RWPE2 (cell line): ENCODE results near the gene EDAR.

Experiments used
- ATAC-seq: fragments of 200-7000 bp; cut with Tn5 transposase; 3 replicates; pipeline ENCODE4 v1.9.1; 2021; ENCODE audit warnings: low read depth
- DNase-seq: peaks from one replicate; pipeline ENCODE4 v3.0.0-alpha.2; 2020; ENCODE audit warnings: low spot score
- H3K27ac ChIP-seq: fragments of 450-650 bp; 2 replicates; pipeline ENCODE4 v1.5.1; 2017; ENCODE audit warnings: mild to moderate bottlenecking; ENCODE audit not compliant: poor library complexity, severe bottlenecking
- H3K27me3 ChIP-seq: fragments of 250-450 bp; sonication (Bioruptor Pico); 2 replicates; pipeline ENCODE4 v1.5.1; 2021; ENCODE audit warnings: mild to moderate bottlenecking, moderate library complexity; ENCODE audit not compliant: insufficient read depth, poor library complexity, severe bottlenecking
- H3K36me3 ChIP-seq: fragments of 250-450 bp; sonication (Bioruptor Pico); 2 replicates; pipeline ENCODE4 v1.5.1; 2020; ENCODE audit warnings: low read depth, mild to moderate bottlenecking, moderate library complexity
- H3K4me1 ChIP-seq: fragments of 250-450 bp; sonication (Bioruptor Pico); 2 replicates; pipeline ENCODE4 v1.5.1; 2021; ENCODE audit warnings: mild to moderate bottlenecking, moderate library complexity; ENCODE audit not compliant: insufficient read depth, poor library complexity, severe bottlenecking
- H3K4me3 ChIP-seq: fragments of 250-450 bp; sonication (Bioruptor Pico); 2 replicates; pipeline ENCODE4 v1.5.1; 2021; ENCODE audit warnings: mild to moderate bottlenecking, moderate library complexity; ENCODE audit not compliant: severe bottlenecking
- H3K9me3 ChIP-seq: fragments of 250-450 bp; sonication (Bioruptor Pico); 2 replicates; pipeline ENCODE4 v1.5.1; 2021; ENCODE audit warnings: mild to moderate bottlenecking, moderate library complexity; ENCODE audit not compliant: severe bottlenecking
- TF ChIP-seq, protein P1 (sequence below): fragments of 450-650 bp; IDR thresholded peaks from one replicate; pipeline ENCODE4 v1.5.1; 2017; ENCODE audit warnings: mild to moderate bottlenecking, moderate library complexity; ENCODE audit not compliant: poor library complexity, severe bottlenecking

The EDAR gene

DNA sequence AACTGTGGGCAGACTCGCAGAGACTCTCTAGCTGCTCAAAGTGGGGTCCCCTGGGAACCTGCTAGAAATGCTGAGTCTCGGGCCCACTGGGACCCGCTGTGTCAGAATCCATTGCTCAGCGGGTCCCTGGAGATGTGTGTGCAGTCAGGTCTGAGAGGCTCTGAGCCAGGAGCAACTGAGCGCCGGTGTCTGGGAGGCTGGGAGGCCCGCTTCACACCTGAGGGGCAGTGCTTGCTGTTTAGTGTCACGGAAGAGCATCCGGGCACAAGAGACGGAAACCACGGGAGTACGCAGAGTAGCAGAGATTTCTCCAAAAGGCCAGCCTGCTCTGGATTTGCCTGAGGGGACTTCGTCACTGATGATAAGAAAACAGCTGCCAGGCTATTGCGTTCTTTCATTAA is 70.1 kb downstream of the EDAR start:
- Histone ChIP-seq H3K4me1 (peaks cover 22% of the 10 kb centered on the region), H3K4me3 (no peak overlapping the region), H3K9me3 (no peaks in the 10 kb centered on the region), H3K36me3 (no peaks in the 10 kb centered on the region), H3K27ac (no peak overlapping the region), H3K27me3 (no peaks in the 10 kb centered on the region)
- TF ChIP-seq, protein P1, sequence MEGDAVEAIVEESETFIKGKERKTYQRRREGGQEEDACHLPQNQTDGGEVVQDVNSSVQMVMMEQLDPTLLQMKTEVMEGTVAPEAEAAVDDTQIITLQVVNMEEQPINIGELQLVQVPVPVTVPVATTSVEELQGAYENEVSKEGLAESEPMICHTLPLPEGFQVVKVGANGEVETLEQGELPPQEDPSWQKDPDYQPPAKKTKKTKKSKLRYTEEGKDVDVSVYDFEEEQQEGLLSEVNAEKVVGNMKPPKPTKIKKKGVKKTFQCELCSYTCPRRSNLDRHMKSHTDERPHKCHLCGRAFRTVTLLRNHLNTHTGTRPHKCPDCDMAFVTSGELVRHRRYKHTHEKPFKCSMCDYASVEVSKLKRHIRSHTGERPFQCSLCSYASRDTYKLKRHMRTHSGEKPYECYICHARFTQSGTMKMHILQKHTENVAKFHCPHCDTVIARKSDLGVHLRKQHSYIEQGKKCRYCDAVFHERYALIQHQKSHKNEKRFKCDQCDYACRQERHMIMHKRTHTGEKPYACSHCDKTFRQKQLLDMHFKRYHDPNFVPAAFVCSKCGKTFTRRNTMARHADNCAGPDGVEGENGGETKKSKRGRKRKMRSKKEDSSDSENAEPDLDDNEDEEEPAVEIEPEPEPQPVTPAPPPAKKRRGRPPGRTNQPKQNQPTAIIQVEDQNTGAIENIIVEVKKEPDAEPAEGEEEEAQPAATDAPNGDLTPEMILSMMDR = no peak
- ATAC-seq = no peak
- DNase-seq = peak; percentile 29

- DNase-seq = peak; percentile 19
- H3K4me3 ChIP-seq = no peak overlapping the region
- no peaks in the 10 kb centered on the region for H3K36me3 ChIP-seq
- no peaks in the 10 kb centered on the region for H3K27me3 ChIP-seq
- H3K27ac ChIP-seq = no peak overlapping the region
- TF ChIP-seq, protein P1 = no peak
- H3K4me1 ChIP-seq = peaks cover 18% of the 10 kb centered on the region
- H3K9me3 ChIP-seq = no peaks in the 10 kb centered on the region
- no peak for ATAC-seq
Observed at GRCh38 chr2:108918156-108918874, 70.7 kb downstream of the EDAR start.

DNA sequence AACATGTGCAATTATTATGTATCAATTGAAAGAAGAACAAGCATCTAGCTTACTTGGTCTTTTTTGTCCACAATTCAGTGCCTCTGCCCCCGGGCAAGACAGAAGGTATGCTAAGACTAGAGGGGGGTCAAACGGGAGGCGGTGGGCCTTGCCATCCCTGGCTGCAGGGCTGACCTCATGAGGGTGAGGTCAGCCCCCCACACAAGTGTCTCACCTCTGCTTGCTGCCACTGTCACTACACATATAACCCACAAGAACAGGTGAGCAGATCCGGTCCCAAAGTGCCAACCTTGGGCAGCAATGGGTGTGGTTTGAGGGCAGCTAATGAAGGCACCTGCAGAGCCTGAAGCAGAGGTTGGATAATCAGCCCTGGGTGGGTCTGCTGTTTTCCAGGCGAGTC is 71.5 kb downstream of the EDAR start:
- no peak overlapping the region for H3K4me3 ChIP-seq
- no peak for ATAC-seq
- H3K27ac ChIP-seq = no peak overlapping the region
- peak; percentile 14 for DNase-seq
- no peaks in the 10 kb centered on the region for H3K36me3 ChIP-seq
- H3K27me3 ChIP-seq = no peaks in the 10 kb centered on the region
- H3K4me1 ChIP-seq = peaks cover 10% of the 10 kb centered on the region
- H3K9me3 ChIP-seq = no peaks in the 10 kb centered on the region
- TF ChIP-seq, protein P1 = no peak

DNA sequence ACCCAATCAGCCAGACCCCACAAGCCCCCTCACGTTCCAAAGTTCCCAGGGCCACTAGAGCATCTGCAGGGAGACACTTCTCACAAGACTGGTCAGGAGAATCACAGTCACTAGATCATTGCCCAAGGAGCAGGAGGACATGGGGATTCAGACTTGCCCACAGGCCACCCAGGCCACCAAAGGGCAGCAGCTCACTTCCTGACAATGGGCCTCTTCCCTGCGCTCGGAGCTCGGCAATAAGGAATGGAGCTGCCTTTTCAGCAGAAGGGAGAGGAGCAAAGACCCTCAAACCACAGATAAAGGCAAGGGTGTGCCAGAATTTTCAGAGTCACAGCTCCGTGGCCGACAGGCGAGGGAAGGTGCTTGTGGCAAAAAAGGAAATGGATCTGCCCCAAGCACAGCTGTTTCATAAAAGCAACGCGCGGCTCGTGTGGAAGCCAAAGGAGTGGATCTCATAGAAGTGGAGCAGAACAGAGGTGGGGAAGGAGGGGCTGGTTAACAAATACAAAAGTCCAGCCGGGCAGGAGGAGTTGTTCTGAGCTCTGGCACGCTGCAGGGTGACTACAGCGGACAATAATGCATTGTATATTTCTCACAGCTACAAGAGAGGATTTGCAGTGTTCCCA is 72.1 kb downstream of the EDAR start:
- H3K36me3 ChIP-seq = no peaks in the 10 kb centered on the region

More for the DNA sequence above, 72.1 kb downstream of the EDAR start:
- DNase-seq (peak; percentile 19), ATAC-seq (no peak)
- TF ChIP-seq, protein P1 = no peak
- H3K27ac ChIP-seq = no peak overlapping the region
- H3K9me3 ChIP-seq = no peaks in the 10 kb centered on the region
- H3K4me3 ChIP-seq = no peak overlapping the region
- no peaks in the 10 kb centered on the region for H3K27me3 ChIP-seq
- peaks cover 4% of the 10 kb centered on the region for H3K4me1 ChIP-seq
